Esophagus squamous epithelium (tissue), 5 donors: ENCODE data around the gene LARP4B. TPM values are rescaled to one million over a fixed set of nuclear protein-coding genes. Genes with fewer than 3 reads are reported as not detected.

Experiments used
- DNase-seq: peaks from one replicate; lab custom pipeline; 2025; lab: John Stamatoyannopoulos, UW
- H3K27ac ChIP-seq, 4 donors: fragments of 200-600 bp; sonication (generic); one replicate each; pipeline ENCODE4 v1.5.1; 2016 to 2019; ENCODE audit warnings: mild to moderate bottlenecking in 1 of 4
- H3K27me3 ChIP-seq, 4 donors: fragments of 200-600 bp; sonication (generic); 1 replicate in 3 of 4; 2 replicates in 1 of 4; pipeline versions ENCODE4 v1.5.1 to v1.6.0; 2017 to 2021; ENCODE audit warnings: antibody characterized with exemption in 1 of 4
- H3K36me3 ChIP-seq, 3 donors: fragments of 200-600 bp; sonication (generic); one replicate each; pipeline ENCODE4 v1.5.1; 2016 to 2019
- H3K4me1 ChIP-seq, 3 donors: fragments of 200-600 bp; sonication (generic); one replicate each; pipeline ENCODE4 v1.5.1; 2017 to 2019
- H3K4me3 ChIP-seq, 4 donors: fragments of 200-600 bp; sonication (generic); 1 replicate in 3 of 4; 2 replicates in 1 of 4; pipeline ENCODE4 v1.5.1; 2016 to 2019; ENCODE audit warnings: mild to moderate bottlenecking in 2 of 4, moderate library complexity in 1 of 4
- H3K9me3 ChIP-seq, 3 donors: fragments of 200-600 bp; sonication (generic); one replicate each; pipeline ENCODE4 v1.5.1; 2016 to 2019
- POLR2A ChIP-seq, 4 donors: fragments of 450-650 bp; IDR thresholded peaks; one replicate each; pipeline ENCODE4 v1.6.1; 2017; ENCODE audit warnings: antibody characterized with exemption in 4 of 4, mild to moderate bottlenecking in 4 of 4, moderate library complexity in 3 of 4
- WGBS, 2 donors: methylation state at CpG; one replicate each; pipeline ENCODE4 v1.1.5; 2018; 5-methylcytosine and 5-hydroxymethylcytosine counted together
- intact Hi-C: fragments of 100-400 bp; cut with DNase I; formaldehyde crosslinking; loops from one replicate; pipeline ENCODE4 v1.15.0; 2022
- total RNA-seq, 4 donors: library from RNA; depleted of rRNA; stranded (reverse); fragments of >200 nt; gene quantifications; one replicate each; pipeline ENCODE4 v1.1.0, GENCODE V29; 2016
- TF ChIP-seq, protein P1 (sequence below), 6 experiments: fragments of 450-650 bp in 4 of 6; fragments of 200-600 bp in 2 of 6; sonication (generic) in 2 of 6; IDR thresholded peaks; one replicate each; pipeline ENCODE4 v1.5.1; 2016 to 2019; ENCODE audit warnings: antibody characterized with exemption in 6 of 6, mild to moderate bottlenecking in 4 of 6, moderate library complexity in 4 of 6
- donor health status: DM: yes; HTN: yes; CAD: no.

LARP4B gene
- total RNA-seq, 4 donors from 2014 or later, result 32.7 to 75.5 (median 63.4) TPM

- Histone ChIP-seq H3K4me1 (no peaks in the 10 kb centered on the region), H3K27me3 (no peaks in the 10 kb centered on the region), H3K4me3 (no peak overlapping the region), H3K9me3 (no peaks in the 10 kb centered on the region), H3K36me3 (peaks cover 33 to 100% (median 34%) of the 10 kb centered on the region in 3 donors), H3K27ac (no peak overlapping the region)
- TF ChIP-seq, protein P1, sequence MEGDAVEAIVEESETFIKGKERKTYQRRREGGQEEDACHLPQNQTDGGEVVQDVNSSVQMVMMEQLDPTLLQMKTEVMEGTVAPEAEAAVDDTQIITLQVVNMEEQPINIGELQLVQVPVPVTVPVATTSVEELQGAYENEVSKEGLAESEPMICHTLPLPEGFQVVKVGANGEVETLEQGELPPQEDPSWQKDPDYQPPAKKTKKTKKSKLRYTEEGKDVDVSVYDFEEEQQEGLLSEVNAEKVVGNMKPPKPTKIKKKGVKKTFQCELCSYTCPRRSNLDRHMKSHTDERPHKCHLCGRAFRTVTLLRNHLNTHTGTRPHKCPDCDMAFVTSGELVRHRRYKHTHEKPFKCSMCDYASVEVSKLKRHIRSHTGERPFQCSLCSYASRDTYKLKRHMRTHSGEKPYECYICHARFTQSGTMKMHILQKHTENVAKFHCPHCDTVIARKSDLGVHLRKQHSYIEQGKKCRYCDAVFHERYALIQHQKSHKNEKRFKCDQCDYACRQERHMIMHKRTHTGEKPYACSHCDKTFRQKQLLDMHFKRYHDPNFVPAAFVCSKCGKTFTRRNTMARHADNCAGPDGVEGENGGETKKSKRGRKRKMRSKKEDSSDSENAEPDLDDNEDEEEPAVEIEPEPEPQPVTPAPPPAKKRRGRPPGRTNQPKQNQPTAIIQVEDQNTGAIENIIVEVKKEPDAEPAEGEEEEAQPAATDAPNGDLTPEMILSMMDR (IDR thresholded peaks at IDR 0.05), result no peak
- TF ChIP-seq POLR2A (IDR thresholded peaks at IDR 0.05), result no peak
- DNase-seq, result no peak
- intact Hi-C loops, result no loop called here
- 69 to 84% methylated on average over 9 of the region's 9 CpGs for WGBS, 2 donors
Observed at GRCh38 chr10:811379-812175, 119.9 kb downstream of the LARP4B start.

DNA sequence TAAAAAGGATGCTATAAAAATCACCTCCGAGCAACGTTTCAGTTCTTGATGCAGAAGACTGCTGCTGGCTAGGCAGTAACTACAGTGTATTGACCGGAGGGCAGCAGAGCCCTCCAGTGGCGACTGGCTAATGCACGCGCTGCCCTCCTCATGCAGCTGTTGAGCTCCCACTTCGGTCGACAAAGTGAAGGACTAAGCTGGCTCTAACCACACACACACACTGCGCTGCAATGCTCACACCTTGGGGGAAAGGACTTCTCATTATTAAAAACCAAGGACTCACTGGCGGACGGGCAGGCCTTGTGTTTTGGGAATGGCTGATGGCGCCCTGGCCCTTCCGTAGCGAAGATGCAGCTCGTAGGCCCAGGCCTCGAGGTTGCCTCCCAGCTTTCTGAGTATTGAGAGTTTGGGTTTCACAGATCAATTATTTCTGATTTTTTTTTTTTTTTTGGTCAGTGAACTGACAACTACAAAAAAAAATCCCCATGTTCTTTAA, 121.1 kb downstream of the LARP4B start:
- Histone ChIP-seq H3K4me1 (no peaks in the 10 kb centered on the region), H3K4me3 (no peak overlapping the region), H3K27me3 (no peaks in the 10 kb centered on the region), H3K27ac (no peak overlapping the region), H3K36me3 (peaks cover 25 to 100% (median 28%) of the 10 kb centered on the region in 3 donors), H3K9me3 (no peaks in the 10 kb centered on the region)
- 68 to 89% methylated on average over 14 to 15 of the region's 16 CpGs for WGBS, 2 donors
- intact Hi-C loops, result no loop called here
- TF ChIP-seq, protein P1 (IDR thresholded peaks at IDR 0.05), result peak in 1 of 6 experiments; percentile 35
- no peak for TF ChIP-seq POLR2A (IDR thresholded peaks at IDR 0.05)
- DNase-seq, result no peak

GRCh38 chr10:809671-810350, 121.7 kb downstream of the LARP4B start:
- H3K9me3 ChIP-seq, result no peaks in the 10 kb centered on the region
- H3K36me3 ChIP-seq, result peaks cover 24 to 97% (median 24%) of the 10 kb centered on the region in 3 donors
- no peak for DNase-seq
- H3K4me1 ChIP-seq, result peaks cover 0 to 4% (median 0%) of the 10 kb centered on the region in 3 donors
- TF ChIP-seq, protein P1 (IDR thresholded peaks at IDR 0.05), result no peak
- no peak for TF ChIP-seq POLR2A (IDR thresholded peaks at IDR 0.05)
- WGBS, 2 donors, result 93 to 95% methylated on average over 26 to 29 of the region's 29 CpGs
- H3K4me3 ChIP-seq, result no peak overlapping the region
- H3K27ac ChIP-seq, result no peak overlapping the region
- no peaks in the 10 kb centered on the region for H3K27me3 ChIP-seq
- intact Hi-C loops, result no loop called here

- Histone ChIP-seq H3K4me3 (no peak overlapping the region), H3K4me1 (peaks cover 0 to 12% (median 0%) of the 10 kb centered on the region in 3 donors), H3K36me3 (peaks cover 10 to 79% (median 23%) of the 10 kb centered on the region in 3 donors), H3K27ac (no peak overlapping the region), H3K27me3 (no peaks in the 10 kb centered on the region), H3K9me3 (no peaks in the 10 kb centered on the region)
- DNase-seq, result no peak
- no peak for TF ChIP-seq POLR2A (IDR thresholded peaks at IDR 0.05)
- TF ChIP-seq, protein P1 (IDR thresholded peaks at IDR 0.05), result no peak
- WGBS, 2 donors, result 85 to 93% methylated on average over 9 of the region's 9 CpGs
- intact Hi-C loops, result no loop called here
Observed at GRCh38 chr10:807958-808353, 123.5 kb downstream of the LARP4B start.
